ENCODE data around the gene PRSS3.
"Not testable (repeated sequence)": the region's sequence is repeated elsewhere in the genome, so short reads cannot be mapped to it uniquely, and the experiment has no call there.

The PRSS3 gene

DNA sequence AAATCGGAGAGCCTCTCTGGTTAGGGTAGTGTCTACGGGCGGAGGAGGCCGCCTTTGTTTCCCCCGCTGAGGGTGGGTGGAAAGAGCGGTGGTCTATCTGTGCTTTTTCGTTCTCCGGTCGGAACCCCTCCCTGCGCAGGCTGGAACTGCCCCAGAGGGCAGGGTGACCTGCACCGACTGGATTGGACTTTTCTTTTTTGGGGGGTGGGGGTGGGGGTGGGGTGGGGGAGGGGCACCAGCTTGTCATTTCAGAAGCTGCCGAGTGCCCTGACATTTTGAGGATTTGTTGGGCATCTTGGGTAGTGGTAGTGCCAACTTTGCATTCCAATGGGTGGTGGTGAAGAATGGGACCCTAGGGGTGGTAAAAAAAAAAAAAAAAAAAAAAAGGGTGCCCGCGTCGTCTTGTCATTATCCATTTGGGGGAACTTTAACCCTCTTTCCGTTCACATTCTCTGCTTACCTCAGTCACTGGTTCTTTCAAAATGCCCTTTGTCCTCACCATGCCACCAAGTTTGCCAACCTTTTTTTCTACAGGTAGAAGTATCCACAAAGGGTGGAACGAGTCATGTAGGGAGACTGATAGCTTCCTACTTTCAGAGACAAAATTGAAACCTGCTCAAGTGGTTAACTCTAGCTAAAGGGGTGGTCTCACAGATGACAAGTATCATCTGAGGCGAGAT is 22.9 kb downstream of the PRSS3 start:
- H3K4me3 ChIP-seq (ENCODE audit: low read depth, low read length) = peak overlapping the region; percentile 96
- DNase-seq (ENCODE audit: low read depth) = peak; percentile 51
- TF ChIP-seq, protein P1, sequence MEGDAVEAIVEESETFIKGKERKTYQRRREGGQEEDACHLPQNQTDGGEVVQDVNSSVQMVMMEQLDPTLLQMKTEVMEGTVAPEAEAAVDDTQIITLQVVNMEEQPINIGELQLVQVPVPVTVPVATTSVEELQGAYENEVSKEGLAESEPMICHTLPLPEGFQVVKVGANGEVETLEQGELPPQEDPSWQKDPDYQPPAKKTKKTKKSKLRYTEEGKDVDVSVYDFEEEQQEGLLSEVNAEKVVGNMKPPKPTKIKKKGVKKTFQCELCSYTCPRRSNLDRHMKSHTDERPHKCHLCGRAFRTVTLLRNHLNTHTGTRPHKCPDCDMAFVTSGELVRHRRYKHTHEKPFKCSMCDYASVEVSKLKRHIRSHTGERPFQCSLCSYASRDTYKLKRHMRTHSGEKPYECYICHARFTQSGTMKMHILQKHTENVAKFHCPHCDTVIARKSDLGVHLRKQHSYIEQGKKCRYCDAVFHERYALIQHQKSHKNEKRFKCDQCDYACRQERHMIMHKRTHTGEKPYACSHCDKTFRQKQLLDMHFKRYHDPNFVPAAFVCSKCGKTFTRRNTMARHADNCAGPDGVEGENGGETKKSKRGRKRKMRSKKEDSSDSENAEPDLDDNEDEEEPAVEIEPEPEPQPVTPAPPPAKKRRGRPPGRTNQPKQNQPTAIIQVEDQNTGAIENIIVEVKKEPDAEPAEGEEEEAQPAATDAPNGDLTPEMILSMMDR (IDR thresholded peaks at IDR 0.05; ENCODE audit: insufficient read depth, low read depth, low read length, missing control alignments) = no peak

DNA sequence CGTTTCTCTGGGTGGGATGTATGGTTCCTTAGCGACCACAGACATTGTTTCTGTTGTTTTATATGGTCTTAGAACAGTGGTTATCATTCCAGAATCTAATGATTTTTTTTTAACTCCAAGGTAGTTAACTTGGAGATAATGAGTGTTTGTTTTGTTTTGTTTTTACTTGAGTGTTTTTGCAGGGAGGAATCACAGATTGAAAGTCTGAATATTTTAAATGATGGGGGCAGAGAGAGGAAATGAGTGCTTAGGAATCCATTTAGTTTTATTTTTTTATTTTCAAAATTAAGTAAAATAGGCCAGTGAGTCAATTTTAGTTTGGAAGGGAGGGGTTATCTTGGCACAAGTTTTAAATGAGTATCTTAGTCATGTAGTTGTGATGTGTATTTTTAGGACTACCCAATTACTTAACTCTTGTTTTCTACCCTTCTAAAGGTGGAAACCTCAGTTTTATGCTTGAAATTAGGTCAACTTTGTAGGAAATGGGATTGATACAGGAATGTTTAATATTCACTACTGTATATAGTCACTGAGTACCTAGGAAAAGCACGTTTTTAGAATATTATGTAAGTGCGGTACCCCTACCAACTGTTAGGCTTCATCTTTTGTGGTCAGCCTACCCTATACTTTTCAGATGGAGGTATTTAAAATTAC is 23.6 kb downstream of the PRSS3 start:
- TF ChIP-seq, protein P1 (IDR thresholded peaks at IDR 0.05; ENCODE audit: insufficient read depth, low read depth, low read length, missing control alignments) = no peak
- H3K4me3 ChIP-seq (ENCODE audit: low read depth, low read length) = peak overlapping the region; percentile 96
- DNase-seq (ENCODE audit: low read depth) = no peak

DNA sequence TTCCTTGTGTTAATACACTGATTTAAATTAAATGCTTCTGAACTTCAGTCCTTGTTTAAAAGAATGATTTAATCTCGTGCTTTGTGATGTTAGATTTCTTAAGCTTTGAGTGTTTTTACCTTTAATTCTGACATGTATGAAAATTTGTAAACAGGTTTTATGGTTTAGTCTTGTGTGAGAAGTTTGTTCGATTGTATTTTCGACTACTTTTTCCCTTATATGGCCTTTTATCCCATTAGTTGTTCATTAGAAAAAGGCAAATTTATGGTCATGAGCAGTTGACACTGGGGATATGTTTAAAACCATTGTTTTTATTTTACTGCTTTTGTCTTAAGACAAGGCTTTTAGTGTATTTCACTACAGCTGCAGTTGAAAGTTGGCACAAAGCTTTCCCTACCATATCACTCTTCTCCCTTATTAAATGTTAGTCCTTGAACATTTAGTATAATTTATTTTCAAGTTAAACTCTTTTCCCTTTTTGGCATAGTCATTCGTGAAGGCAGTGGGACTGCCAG is 24.9 kb downstream of the PRSS3 start:
- TF ChIP-seq, protein P1 (IDR thresholded peaks at IDR 0.05; ENCODE audit: insufficient read depth, low read depth, low read length, missing control alignments) = no peak
- no peak for DNase-seq (ENCODE audit: low read depth)
- H3K4me3 ChIP-seq (ENCODE audit: low read depth, low read length) = no peak overlapping the region; the same call in 1 of the 2 replicates

DNA sequence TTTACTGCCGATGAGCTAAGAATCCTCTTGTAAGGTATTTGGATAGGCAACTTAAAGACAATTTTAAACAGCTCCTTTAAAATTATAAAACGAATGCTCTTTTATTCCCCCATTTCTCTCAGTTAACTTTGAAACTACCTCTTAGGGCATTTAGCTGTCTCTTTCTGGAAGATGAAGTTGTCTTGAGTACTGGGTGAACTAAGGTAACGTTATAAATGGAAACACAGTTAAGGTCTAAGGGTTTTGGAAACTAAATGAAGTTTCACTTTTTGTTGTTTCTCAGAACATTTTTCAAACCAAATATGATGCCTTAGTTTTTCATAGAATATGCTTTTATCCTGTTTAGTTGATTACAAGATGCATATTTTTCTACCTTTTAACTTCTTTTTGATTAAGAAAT is 28.4 kb downstream of the PRSS3 start:
- DNase-seq (ENCODE audit: low read depth) = peak; percentile 43
- TF ChIP-seq, protein P1 (IDR thresholded peaks at IDR 0.05; ENCODE audit: insufficient read depth, low read depth, low read length, missing control alignments) = no peak
- peak overlapping the region; percentile 7; the same call in 1 of the 2 replicates for H3K4me3 ChIP-seq (ENCODE audit: low read depth, low read length)

DNA sequence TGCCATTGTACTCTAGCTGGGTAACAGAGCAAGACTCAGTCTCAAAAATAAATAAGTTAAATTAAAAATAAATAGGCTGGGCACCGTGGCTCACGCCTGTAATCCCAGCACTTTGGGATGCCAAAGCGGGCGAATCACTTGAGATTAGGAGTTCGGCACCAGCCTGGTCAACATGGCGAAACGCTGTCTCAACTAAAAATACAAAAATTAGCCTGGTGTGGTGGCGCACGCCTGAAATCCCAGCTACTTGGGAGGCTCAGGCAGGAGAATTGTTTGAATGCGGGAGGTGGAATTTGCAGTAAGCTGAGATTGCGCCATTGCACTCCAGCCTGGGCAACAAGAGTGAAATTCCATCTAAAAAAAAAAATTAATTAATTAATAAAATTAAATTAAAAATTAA is 31.9 kb downstream of the PRSS3 start:
- H3K4me3 ChIP-seq (ENCODE audit: low read depth, low read length); DNase-seq (ENCODE audit: low read depth): not testable (repeated sequence)

DNA sequence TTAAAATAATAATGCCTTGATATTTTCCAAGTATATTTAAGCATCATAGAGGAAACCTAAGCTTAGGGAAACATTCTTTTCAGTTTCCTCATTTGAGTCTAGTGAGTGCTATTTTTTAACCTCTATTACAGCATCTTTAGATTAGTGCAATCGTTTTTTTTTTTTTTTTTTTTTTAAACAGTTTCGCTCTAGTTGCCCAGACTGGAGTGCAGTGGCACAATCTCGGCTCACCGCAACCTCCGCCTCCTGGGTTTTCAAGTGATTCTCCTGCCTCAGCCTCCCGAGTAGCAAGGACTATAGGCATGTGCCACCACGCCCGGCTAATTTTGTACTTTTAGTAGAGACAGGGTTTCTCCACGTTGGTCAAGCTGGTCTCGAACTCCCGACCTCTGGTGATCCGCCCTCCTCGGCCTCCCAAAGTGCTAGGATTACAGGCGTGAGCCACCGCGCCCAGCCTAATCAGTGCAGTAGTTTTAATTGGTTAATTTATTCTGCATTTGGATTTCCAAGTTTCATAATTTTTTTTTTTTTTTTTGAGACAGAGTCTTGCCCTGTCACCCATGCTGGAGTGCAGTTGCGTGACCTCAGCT is 34.4 kb downstream of the PRSS3 start:
- not testable (repeated sequence) for DNase-seq (ENCODE audit: low read depth); H3K4me3 ChIP-seq (ENCODE audit: low read depth, low read length)

DNA sequence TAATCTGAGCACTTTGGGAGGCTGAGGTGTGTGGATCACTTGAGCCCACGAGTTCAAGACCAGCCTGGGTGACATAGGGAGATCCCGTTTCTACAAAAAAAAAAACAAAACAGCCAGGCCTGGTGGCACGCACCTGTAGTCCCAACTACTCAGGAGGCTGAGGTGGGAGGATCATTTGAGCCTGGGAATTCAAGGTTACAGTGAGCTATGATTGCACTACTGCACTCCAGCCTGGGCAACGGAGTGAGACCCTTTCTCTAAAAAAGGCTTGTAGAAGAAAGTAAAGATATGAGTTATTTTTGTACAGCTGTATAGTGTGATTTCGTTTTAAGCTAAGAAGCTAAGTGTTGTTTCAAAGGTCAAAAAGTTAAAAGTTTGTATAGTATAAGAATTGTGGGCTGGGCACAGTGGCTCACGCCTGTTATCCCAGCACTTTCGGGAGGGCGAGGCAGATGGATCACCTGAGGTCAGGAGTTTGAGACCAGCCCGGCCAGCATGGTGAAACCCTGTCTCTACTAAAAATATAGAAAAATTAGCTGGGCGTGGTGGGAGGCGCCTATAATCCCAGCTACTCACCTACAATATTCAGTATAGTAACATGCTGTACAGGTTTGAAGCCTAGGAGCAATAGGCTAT is 40.4 kb downstream of the PRSS3 start:
- H3K4me3 ChIP-seq (ENCODE audit: low read depth, low read length) = no peak overlapping the region
- TF ChIP-seq, protein P1 (IDR thresholded peaks at IDR 0.05; ENCODE audit: insufficient read depth, low read depth, low read length, missing control alignments) = no peak

DNA sequence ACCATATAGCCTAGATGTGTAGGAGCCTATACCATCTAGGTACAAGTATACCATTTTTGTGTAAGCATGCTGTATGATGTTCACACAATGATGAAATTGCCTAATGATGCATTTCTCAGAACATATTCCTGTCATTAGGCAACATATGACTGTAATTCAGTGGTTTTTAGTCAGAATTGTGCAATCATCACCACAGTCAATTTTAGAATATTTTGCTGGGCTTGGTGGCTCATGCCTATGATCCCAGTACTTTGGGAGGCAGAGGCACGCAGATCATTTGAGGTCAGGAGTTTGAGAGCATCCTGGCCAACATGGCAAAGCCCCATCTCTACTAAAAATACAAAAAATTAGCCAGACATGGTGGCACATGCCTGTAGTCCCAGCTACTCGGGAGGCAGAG is 40.9 kb downstream of the PRSS3 start:
- not testable (repeated sequence) for H3K4me3 ChIP-seq (ENCODE audit: low read depth, low read length)
- peak; percentile 18 for DNase-seq (ENCODE audit: low read depth)

More for the DNA sequence above, 40.4 kb downstream of the PRSS3 start:
- DNase-seq (ENCODE audit: low read depth) = no peak
